AG04450 (cell line): ENCODE results near the gene PKD1L1. TPM values are rescaled to one million over a fixed set of nuclear protein-coding genes. Genes with fewer than 3 reads are reported as not detected.
A peak's percentile ranks its signal among the peaks of the same experiment; 100 is the strongest.
"Not testable (repeated sequence)": the region's sequence is repeated elsewhere in the genome, so short reads cannot be mapped to it uniquely, and the experiment has no call there.

ENCODE experiments used
- CTCF ChIA-PET: fragments of 300-600, 350-600 bp; formaldehyde crosslinking; extraction: SDS; loops from one replicate; lab custom pipeline; 2022; ENCODE audit warnings: antibody characterized with exemption, inconsistent platforms; lab: Charles Lee
- POLR2A ChIA-PET: fragments of 350-600 bp; formaldehyde crosslinking; extraction: SDS; loops from one replicate; lab custom pipeline; 2021; ENCODE audit warnings: antibody characterized with exemption, inconsistent platforms; lab: Yijun Ruan, JAX
- DNase-seq: peaks from one replicate; pipeline ENCODE4 v3.0.0-alpha.2; 2011; ENCODE audit warnings: low read depth, low spot score
- H3K27ac ChIP-seq: one replicate; pipeline ENCODE4 v1.5.1; 2012; ENCODE audit warnings: low read depth, low read length, control low read depth
- H3K27me3 ChIP-seq: one replicate; pipeline ENCODE4 v1.6.0; 2012; ENCODE audit warnings: low read length; ENCODE audit not compliant: control insufficient read depth, insufficient read depth
- H3K4me3 ChIP-seq: 2 replicates; pipeline ENCODE4 v1.5.1; 2011; ENCODE audit warnings: mild to moderate bottlenecking, low read depth, low read length, control low read depth
- H3K9me3 ChIP-seq: 2 replicates; pipeline ENCODE4 v1.5.1; 2012; ENCODE audit warnings: low read length; ENCODE audit not compliant: control insufficient read depth, insufficient read depth
- polyA plus RNA-seq: library from polyadenylated mRNA; depleted of rRNA; stranded (reverse); fragments of >200 nt; gene quantifications from 2 replicates; pipeline ENCODE4 v1.2.3, GENCODE V29; 2011
- TF ChIP-seq, protein P1 (sequence below): IDR thresholded peaks from 2 replicates; pipeline ENCODE4 v1.5.1; 2011; ENCODE audit warnings: low read depth, low read length, control low read depth, inconsistent platforms

Gene PKD1L1
- polyA plus RNA-seq, 1 experiment: 0.01 TPM

DNA sequence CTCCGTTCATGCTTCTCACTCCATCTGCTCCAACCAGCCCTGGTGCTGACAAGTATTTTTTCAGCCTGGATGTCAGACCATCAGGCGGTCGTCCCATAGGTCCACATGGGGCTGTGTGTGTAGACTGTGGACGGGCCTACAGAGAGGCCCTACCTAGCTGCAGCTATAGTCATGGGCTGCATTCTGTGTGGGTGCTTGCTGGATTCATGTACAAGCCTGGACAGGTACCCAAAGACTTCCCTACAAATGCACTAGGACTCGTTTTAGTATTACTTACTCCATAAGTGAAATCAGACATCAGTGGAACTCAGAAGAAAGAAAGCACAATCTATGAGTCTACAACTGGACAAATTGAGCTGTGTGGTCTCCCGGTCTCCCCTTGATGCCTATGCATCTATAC, 146.8 kb downstream of the PKD1L1 start:
- ChIA-PET CTCF (no interaction called here), POLR2A (no interaction called here)
- Histone ChIP-seq H3K4me3 (no peak overlapping the region), H3K27ac (no peak overlapping the region), H3K27me3 (no peaks in the 10 kb centered on the region), H3K9me3 (no peaks in the 10 kb centered on the region; the same call in 1 of the 2 replicates)
- TF ChIP-seq, protein P1, sequence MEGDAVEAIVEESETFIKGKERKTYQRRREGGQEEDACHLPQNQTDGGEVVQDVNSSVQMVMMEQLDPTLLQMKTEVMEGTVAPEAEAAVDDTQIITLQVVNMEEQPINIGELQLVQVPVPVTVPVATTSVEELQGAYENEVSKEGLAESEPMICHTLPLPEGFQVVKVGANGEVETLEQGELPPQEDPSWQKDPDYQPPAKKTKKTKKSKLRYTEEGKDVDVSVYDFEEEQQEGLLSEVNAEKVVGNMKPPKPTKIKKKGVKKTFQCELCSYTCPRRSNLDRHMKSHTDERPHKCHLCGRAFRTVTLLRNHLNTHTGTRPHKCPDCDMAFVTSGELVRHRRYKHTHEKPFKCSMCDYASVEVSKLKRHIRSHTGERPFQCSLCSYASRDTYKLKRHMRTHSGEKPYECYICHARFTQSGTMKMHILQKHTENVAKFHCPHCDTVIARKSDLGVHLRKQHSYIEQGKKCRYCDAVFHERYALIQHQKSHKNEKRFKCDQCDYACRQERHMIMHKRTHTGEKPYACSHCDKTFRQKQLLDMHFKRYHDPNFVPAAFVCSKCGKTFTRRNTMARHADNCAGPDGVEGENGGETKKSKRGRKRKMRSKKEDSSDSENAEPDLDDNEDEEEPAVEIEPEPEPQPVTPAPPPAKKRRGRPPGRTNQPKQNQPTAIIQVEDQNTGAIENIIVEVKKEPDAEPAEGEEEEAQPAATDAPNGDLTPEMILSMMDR: no peak
- DNase-seq: no peak

DNA sequence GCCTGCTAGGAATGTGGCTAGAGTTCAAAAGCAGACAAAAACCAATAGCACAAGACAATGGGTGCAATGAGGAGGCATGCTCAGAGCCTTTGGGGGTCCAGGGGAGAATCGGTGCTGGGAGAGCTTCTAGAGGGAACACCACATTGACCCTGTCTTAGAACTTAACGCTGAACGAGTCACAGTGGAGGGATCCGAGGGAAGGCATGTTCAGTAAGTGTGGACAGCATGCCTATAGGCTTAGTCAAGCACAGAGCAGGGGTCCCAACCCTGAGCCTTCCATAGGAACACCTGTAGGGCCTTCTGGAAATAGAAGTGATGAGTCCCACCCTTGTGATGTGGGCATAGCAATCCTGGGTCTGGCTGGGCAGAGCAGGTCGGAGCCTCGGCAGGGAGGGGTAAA, 148.7 kb downstream of the PKD1L1 start:
- CTCF ChIA-PET: interaction anchor here (2.6 kb wide), 1 partner anchor 533 kb away, joined by 8 read pairs; no protein-coding TSS in a partner anchor
- DNase-seq: no peak
- H3K4me3 ChIP-seq: no peak overlapping the region

DNA sequence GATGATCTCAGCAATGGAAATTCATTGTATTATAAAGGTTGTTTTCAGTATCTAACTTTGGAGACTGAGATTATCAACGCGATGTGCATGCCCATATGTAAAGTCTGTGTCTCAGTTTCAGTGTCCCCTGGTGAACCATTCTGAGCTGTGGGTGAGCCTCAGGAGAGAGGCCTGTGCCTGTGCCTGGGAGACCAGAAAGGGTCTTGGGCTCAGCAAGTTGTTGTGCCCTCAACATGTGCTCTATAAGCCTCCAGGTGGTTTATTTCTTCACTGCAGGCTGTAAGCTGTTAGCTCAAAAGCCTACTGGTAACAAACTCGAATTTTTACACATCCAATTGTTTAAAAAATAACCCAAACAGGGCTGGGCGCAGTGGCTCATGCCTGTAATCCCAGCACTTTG, 151.9 kb downstream of the PKD1L1 start:
- ChIA-PET POLR2A (interaction anchor here (0.8 to 1.6 kb wide), 4 partner anchors 9 to 347 kb away, joined by 3 to 9 read pairs (median 6); no protein-coding TSS in a partner anchor), CTCF (interaction anchor here (1.0 to 2.4 kb wide), 4 partner anchors 13 to 530 kb away, joined by 3 to 12 read pairs (median 6); no protein-coding TSS in a partner anchor)
- H3K4me3 ChIP-seq: peak overlapping the region; percentile 56
- no peak for DNase-seq
- TF ChIP-seq, protein P1: peak; percentile 21; the same call in 1 of the 2 replicates
- no peaks in the 10 kb centered on the region; the same call in 1 of the 2 replicates for H3K9me3 ChIP-seq
- peak overlapping the region; percentile 94 for H3K27ac ChIP-seq
- H3K27me3 ChIP-seq: no peaks in the 10 kb centered on the region

More for the DNA sequence above, 148.7 kb downstream of the PKD1L1 start:
- Histone ChIP-seq H3K27me3 (no peaks in the 10 kb centered on the region), H3K27ac (no peak overlapping the region), H3K9me3 (no peaks in the 10 kb centered on the region; the same call in 1 of the 2 replicates)
- TF ChIP-seq, protein P1: no peak
- POLR2A ChIA-PET: no interaction called here

DNA sequence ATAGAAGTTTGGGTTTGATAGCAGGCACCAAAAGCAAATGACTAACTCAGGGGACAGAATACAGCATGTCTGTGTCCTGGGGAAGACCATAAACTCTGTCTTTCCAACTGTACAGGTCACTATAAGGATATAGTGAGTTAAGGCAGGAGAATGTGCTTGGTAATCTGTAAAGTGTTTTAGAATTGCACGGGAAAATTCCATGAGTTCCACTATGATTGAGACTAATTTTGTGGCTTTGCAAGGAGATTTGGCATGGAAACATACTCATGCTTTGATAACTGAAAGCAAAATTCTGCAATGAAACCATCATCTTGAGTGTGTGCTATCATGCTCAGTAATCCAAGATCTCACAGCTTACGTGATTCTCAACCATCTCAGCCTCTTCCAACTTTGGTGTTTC, 152.6 kb downstream of the PKD1L1 start:
- peak; percentile 78 for DNase-seq
- TF ChIP-seq, protein P1: no peak
- Histone ChIP-seq H3K27me3 (no peaks in the 10 kb centered on the region), H3K4me3 (peak overlapping the region; percentile 56), H3K27ac (peak overlapping the region; percentile 94), H3K9me3 (no peaks in the 10 kb centered on the region; the same call in 1 of the 2 replicates)
- ChIA-PET POLR2A (interaction anchor here (0.8 to 1.6 kb wide), 4 partner anchors 9 to 346 kb away, joined by 3 to 9 read pairs (median 6); no protein-coding TSS in a partner anchor), CTCF (interaction anchor here (1.3 to 2.4 kb wide), 2 partner anchors 24 to 529 kb away, joined by 6 to 12 read pairs; no protein-coding TSS in a partner anchor)

DNA sequence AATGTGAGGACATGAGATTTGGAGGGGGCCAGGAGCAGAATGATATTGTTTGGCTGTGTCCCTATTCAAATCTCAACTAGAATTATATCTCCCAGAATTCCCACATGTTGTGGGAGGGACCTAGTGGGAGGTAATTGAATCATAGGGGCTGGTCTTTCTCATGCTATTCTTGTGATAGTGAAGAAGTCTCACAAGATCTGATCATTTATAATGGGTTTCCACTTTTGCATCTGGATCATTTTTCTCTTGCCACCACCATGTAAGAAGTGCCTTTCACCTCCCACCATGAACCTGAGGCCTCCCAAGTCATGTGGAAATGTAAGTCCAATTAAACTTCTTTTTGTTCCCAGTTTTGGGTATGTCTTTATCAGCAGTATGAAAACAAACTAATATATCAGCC, 153.1 kb downstream of the PKD1L1 start:
- H3K9me3 ChIP-seq, DNase-seq, POLR2A ChIA-PET, H3K27me3 ChIP-seq: not testable (repeated sequence)
- H3K4me3 ChIP-seq: peak overlapping the region; percentile 56
- CTCF ChIA-PET: interaction anchor here (1.3 to 2.4 kb wide), 2 partner anchors 24 to 528 kb away, joined by 6 to 12 read pairs; no protein-coding TSS in a partner anchor
- peak overlapping the region; percentile 94 for H3K27ac ChIP-seq
